HG03432 (cell line): ENCODE results near the gene OR56A4.

Experiments
- ATAC-seq: cut with Tn5 transposase; IDR thresholded peaks from one replicate; pipeline ENCODE4 v1.9.1; 2021; ENCODE audit warnings: mild to moderate bottlenecking, moderate library complexity; ENCODE audit not compliant: unreplicated experiment

OR56A4 gene, protein sequence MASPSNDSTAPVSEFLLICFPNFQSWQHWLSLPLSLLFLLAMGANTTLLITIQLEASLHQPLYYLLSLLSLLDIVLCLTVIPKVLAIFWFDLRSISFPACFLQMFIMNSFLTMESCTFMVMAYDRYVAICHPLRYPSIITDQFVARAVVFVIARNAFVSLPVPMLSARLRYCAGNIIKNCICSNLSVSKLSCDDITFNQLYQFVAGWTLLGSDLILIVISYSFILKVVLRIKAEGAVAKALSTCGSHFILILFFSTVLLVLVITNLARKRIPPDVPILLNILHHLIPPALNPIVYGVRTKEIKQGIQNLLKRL

DNA sequence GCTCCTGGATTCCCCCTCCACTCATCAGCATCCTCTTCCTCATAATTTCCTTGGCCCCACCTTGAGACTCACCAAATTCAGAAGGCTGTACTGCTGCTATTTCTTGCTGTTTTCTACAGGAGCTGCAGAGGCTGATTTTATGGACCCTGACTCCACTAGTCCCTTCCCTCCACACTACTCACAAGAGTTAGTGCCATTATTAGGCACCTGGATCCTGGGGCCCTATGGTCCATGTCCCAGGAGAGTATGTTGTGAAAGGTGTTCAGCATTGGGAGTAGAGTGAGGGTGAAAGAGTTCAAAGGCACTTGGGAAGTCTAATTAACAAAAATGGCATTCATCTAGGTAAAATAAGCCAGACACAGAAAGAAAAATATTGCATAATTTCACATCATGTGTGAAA lies at the start of gene OR56A4:
TSS of gene OR56A4 (minus strand) at position 101 of the 400 bp plus-strand sequence. CDS start 3,954 bp downstream, outside the sequence.
- ATAC-seq, result no peak

DNA sequence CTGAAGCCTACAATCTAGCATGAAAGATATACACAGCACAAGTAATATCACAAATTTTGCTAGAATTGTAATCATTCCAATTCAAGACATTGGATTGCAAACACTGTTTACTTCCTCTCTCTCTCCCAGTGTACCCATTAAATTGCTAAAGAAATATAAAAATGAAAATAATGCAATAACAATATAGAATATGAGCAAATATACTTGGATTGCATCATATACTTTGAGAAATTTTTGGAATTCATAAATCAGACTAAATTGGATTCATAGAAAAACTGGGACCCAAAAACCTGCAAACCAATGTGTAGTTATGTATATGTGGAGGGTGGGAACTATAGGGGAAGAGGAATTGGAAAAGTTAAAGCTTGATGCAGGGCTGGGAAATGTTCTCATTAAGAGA lies 48.8 kb upstream of the OR56A4 start:
- no peak for ATAC-seq

DNA sequence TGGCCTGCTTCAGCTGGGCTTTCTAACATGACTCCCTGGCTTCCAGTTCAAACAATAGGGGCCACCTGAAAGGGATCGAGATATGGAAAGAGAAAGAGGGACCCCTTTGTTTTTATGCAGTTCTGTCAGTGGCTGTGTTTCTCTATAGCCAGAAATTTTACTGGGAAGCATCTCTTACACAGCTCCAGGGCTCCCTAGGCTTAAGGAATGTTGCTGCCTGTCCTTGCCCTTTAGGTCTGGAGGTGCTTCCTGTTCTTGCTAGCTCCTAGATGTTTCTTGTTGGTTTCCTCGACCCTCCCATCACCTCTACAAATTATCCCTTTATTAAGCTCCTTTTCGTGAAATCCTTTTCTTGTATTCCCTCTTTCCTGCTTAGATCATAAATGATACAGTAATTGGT lies 45.6 kb upstream of the OR56A4 start:
- no peak for ATAC-seq

DNA sequence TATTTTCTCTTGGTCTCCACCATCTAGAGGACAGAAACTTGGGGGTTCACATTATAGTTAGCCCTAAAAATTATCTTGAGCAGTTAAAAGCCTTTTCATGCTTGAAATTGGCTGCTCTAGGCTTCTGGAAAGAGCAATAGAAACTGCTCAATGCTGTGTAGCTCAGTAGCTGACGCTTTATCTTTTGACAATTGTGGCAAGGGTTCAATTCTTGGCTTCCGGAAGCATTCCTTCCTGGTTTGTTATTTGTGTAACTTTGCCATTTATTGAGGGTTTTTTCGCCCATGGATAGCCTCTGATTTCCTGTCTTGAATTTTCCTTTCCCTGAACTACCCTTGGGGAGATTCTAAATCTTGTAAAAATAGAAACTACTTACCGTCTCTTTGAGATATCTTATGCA lies 34.1 kb upstream of the OR56A4 start:
- no peak for ATAC-seq

DNA sequence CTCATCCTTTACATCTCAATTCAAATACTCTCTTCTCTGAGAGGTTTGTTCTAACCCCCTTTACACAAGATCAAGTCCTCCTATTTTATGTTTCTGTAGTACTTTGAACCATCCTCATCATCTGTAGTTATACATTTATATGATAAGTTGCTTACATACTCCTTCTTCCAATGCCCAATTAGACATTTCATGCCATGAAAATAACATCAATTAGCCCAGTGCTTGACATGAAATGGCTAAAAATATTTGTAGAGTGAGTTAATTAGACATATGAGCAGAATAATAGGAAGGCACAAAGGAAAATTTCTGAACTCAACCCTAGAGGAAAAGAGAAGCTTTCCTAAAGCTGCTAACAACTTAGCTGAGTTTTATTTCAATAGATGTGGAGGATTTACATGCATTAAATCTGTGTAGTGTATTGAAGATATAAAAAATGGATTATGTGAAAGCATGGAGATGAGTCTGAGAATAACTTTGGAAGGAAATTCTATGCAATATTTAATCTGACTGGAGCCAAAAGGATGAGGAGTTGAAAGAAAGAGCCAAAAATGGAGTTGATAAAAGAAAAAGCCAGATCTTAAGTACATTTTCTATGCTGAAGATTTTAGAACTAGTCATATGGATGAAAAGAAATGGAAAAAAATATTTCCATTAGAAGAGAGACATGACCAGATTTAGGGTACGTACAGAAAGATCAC lies 24.1 kb upstream of the OR56A4 start, which contains the start of gene OR56A1:
TSS of gene OR56A1 (minus strand) at position 51 of the 698 bp plus-strand sequence. CDS start 3,066 bp downstream, outside the sequence.
- ATAC-seq, result no peak

DNA sequence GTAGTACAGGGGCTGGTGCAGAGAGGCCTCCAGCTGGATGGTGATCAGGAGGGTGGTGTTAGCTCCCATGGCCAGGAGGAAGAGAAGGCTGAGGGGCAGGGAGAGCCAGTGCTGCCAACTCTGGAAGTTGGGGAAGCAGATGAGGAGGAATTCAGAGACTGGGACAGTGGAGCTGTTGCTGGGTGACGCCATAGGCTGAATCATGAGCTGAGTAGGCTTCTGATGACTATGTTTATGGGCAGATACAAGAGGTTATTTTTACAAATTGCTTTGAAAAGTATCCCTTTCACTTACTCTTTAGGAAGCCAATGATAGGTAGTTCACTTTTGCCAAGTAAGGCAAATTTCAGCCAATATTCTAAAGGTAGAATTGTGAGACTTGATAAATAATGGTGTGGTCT lies 20.8 kb upstream of the OR56A4 start:
- ATAC-seq, result no peak

DNA sequence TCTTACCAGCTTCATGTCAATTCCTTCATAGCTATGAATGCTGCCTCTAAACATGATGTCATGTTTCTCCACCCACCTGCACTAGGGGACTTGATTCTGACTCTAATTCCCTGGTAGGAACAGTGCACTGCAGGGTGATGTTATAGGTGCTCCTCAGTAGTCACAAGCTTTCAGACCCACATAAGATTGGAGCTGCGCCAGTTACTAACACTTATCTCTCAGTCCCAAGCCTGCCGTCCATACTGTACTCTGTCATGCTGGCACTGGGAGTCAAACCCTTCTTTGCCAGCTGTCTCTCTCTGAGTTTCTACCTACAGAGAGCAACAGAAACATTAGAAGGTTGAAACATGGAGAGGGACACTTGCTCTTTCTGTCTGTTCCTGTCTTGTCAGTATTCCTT lies 18.3 kb upstream of the OR56A4 start:
- ATAC-seq, result no peak

DNA sequence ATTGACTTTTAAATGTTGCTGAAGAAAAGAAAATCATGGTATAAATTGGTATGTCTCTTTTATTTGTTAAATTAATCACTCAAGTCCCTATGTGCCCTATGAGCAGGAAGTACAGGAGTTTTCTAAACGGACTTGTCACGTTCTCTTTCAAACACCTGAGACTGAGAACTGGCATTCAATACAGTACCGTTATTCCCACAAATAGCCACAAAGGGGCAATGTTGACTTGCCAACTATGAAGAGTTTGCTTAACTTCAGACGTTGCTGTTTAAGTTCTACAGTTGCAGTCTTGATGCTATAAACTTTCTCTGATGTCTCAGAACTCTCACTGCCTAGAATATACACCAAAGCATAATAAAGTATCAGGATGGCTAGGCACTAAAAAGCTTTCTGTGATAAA lies 16.2 kb upstream of the OR56A4 start:
- ATAC-seq, result peak; percentile 67

DNA sequence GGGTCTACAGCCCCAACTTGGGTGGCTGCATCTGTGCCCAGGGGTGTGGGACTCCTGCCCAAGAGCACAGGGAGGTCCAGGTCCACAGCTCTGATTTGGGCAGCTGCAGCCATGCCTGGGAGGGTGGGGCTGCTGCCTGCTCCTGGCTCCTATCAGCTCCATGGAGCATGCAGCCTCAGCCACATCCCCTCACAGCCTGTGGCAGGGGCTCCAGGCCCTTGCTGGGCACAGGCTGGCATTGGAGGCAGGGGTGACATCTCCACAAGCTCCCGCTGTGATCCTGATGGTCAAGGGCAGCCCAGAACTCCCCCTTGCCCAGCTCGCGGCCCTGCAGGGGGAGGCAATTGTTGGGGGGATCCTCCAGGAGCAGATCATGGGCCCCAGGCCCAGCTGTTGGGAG lies 6.3 kb upstream of the OR56A4 start:
- no peak for ATAC-seq

DNA sequence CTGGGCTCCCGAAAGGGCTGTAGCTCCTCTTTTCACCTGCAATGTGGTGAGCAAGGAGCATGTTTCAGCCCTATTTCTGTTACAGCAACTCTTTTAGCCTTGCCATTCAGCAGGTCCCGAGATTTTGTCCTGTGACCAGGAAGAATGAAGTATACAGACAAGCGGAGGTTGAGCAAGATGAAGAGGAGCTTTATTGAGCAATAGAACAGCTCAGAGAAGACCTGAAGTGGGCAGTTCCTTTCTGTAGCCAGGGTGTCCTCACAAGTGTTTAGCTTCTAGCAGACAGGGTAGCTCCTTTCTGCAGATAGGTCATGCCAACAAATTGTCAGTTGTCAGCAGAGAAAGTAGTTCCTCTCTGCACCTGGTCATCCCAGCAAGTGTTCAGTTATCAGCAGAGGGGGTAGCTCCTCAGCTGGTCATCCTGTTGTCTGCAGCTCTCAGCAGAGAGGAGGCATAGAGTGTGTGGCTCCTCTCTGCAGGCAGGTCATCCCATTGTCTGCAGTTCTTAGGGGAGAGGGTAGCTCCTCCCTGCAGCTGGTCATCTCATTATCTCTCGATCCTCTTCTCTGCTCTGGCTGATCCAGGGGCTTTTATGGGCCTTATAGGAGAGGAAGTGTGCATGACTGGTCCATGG lies 5.4 kb upstream of the OR56A4 start:
- ATAC-seq, result no peak

DNA sequence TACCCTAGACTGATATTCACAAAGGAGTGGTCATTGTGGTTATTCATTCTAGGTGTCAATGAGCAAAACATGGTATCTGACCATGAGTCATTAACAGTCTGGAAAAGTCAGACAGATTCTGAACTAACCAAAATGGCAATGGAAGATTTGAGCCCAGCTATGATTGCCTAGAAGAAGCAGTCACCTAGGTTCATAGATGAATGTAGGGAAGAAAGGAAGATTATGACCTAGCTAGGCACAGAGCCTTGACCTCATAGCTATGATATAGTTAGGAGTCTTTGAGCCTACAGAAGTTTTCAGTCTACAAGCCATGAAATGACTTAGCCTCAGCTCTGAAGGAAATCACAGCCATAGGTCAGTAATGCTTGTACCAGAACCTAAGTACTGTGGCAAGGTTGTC lies 351 bp downstream of the OR56A4 start:
- ATAC-seq, result no peak

DNA sequence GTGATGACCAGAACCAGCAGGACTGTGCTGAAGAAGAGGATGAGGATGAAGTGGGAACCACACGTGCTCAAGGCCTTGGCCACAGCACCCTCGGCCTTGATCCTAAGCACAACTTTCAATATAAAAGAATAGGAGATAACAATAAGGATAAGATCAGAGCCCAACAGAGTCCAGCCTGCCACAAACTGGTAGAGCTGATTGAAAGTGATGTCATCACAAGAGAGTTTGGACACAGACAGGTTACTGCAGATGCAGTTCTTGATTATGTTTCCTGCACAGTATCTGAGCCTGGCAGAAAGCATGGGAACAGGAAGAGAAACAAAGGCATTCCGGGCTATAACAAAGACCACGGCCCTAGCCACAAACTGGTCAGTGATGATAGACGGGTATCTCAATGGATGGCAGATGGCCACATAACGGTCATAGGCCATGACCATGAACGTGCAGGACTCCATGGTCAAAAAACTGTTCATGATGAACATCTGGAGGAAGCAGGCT lies 4.5 kb downstream of the OR56A4 start:
- no peak for ATAC-seq

DNA sequence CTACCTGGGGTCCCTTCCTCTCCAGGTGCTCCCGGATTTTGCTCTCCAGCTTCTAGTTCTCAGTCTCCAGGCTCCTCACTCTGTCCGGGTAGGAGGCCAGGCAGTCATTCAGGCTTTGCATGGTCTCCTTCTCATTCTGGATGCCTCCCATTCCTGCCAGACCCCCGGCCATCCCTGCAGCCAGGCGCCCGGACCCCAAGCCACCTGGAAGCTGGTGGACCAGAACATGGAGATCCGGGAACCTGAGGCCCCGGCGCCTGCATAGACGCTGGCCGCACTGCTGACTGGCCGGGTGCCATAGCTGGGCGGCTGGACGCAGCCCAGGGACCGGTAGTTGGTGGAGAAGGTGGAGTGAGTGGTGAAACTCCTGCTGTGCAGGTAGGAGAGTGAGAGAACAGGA lies 12.0 kb downstream of the OR56A4 start:
- ATAC-seq, result no peak

DNA sequence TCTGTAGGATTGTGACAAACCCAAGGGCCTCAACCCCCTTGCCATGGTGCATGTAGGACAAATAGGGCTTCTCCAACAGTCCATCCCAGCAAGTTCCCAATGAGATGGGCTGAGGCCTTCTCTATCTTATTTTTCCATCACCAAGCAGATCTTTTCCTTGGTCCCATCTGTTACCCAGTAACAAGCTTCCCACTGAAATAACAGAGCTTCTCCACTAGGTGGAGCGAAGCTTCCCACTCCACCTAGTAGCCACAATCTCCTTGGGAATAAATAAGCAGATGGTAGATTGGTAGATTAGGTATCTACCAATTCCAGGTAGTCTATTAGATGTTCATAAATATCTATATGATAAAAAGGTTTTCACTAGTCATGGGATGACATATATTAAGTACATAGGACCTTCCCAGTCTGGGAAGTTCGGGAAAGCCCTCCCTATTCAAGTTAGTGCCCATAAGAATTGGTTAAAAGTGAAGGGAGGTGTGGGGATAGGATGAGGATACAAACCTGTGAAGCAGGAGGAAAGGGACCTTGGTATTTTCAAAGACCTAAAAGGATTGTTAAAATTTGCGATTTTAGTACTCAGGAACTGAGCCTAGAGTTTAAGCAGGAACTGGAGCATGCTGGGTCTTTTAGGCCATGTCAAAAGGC lies 14.0 kb downstream of the OR56A4 start:
- peak; percentile 59 for ATAC-seq

DNA sequence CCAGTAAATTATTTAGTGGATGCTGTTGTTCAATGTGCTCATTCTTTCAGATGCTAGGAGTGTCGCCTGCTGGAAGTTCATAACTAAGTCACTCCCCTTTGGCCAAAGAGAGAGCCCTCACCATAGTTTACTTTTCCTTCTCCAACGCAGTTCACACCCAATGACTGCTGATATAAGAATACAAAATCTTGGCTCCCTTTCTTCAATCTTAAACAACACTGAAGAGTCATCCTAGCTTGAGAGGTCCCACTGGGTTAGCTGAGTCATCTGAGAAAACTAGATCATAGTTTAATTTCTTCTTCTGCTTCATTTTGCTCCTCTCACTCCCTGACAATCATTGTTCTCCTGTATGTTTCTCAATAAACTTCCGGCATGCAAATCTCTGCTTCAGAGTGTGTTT lies 14.6 kb downstream of the OR56A4 start:
- ATAC-seq, result peak; percentile 25

DNA sequence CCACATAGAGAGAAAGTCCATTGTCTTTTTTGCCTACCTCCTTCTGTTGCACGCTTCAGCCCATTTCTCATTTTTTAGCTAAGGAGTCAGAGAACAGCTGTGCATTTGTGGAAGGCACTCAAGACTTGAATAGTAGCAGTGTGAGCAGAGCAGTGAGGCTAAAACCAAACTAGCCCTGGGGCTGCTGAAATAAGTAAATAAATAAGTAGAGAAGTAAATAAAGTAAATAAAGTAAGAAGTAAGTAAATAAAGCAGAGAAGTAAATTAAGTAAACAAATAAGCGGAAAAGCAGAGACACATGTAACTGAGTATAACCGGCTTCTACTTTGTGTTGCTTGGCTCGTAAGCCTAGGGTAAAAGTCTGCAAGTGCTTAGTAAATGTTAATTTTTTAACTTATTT lies 17.5 kb downstream of the OR56A4 start:
- no peak for ATAC-seq

DNA sequence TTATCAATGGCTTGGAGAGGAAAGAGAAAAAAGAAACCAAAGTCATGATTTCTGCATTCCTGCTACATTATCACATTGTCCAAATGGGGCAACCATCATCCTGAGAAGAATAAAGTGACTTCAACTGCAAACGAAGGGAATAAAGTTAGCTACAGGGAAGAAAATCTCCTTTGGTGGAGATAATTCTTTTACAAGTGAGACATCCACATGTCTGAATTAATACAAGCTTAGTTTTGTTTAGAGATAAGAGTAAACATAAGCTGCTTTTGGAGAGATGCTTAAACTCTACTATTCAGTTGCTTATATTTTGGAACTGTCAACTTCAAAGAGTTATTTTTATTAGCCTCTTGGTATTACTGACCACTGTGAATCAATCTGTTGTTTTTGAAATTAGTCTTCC lies 19.9 kb downstream of the OR56A4 start, which contains the start of gene OR52L1:
TSS of gene OR52L1 (minus strand) at position 101 of the 400 bp plus-strand sequence. CDS start at position 46, 55 bp downstream.
- no peak for ATAC-seq

DNA sequence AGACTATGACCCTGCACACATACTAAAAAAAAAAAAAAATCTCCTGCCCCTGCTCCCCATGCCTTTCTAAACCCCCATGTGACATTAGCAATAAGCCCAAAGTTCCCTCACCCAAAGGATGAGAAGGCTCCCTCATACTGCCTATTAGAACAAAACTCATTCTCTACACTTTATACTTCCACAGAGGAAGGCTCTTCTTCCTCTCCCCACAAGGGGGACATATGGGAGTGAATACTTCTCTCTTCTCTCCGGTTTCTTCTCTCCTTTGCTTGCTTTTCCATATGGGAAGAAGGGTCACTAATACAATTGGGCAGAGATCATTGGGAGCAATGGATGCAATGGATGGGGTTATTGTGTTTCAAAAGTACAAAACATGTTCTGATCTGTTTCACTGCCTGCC lies 23.3 kb downstream of the OR56A4 start:
- ATAC-seq, result no peak

DNA sequence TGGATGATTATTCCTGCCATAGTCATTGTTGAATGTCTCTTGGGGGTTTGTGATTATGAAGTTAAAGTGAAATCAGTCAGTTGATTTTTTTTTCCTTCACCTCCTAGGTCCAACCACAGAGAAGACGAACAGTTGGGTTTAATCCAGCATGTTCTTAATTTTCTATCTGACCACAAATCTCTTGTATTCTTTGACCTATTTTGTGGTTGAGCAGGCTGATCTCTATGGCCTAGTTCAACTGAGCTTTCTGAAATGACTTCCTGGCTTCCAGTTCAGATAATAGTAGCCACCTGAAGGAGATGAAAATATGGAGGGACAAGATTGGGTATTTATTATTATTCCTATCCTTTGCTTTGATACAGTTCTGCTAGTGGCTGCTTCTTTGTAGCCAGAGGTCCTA lies 33.2 kb downstream of the OR56A4 start:
- ATAC-seq, result no peak

DNA sequence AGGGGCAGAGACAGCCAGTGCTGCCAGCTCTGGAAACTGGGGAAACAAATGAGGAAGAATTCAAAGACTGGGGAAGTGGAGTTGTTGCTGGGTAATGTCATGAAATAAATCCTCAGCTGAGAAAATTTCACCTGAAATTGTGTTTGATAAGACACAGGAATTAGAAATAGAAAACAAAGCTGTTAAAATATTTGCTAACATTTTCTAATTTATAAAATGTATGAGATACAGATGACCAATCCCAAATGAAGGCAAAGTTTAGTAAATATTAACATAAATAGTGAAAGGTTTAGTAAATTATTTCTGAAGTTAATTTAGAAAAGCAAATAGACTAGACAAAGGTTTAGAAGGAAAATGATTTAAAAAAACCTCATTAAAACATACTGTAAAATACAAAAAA lies 38.4 kb downstream of the OR56A4 start, which contains the start of gene OR56A5:
TSS of gene OR56A5 (minus strand) at position 101 of the 400 bp plus-strand sequence. CDS start at position 101, 0 bp downstream.
- no peak for ATAC-seq

DNA sequence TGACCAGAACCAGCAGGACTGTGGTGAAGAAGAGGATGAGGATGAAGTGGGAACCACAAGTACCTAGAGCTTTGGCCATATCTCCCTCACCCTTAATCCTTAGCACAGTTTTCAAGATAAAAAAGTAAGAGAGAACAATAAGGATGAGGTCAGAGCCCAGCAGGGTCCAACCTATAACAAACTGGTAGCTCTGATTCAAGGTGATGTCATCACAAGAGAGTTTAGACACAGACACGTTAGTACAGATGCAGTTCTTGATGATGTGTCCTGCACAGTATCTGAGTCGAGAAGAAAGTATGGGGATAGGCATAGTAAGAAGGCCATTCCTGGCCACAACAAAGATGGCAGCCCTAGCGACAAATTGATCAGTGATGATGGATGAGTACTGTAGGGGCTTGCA lies 39.0 kb downstream of the OR56A4 start:
- ATAC-seq, result no peak
